ENCODE measurements around the gene NT5DC4. TPM values are rescaled to one million over a fixed set of nuclear protein-coding genes. Genes with fewer than 3 reads are reported as not detected.

Gene NT5DC4
- total RNA-seq, 4 donors from 2014 or later = not detected

GRCh38 chr2:112718863-112719370 lies 1.9 kb upstream of the NT5DC4 start:
- WGBS = 73% methylated on average over 12 of the region's 12 CpGs
- H3K4me3 ChIP-seq = no peak overlapping the region
- H3K4me1 ChIP-seq = no peaks in the 10 kb centered on the region
- H3K27ac ChIP-seq (replicated peaks in 1 of 4) = no peak overlapping the region
- no peak for DNase-seq (ENCODE audit: extremely low spot score)
- no peaks in the 10 kb centered on the region for H3K36me3 ChIP-seq
- no peaks in the 10 kb centered on the region for H3K27me3 ChIP-seq
- intact Hi-C loops (cut with DNase I) = no loop called here
- no peak for TF ChIP-seq POLR2A (IDR thresholded peaks at IDR 0.05; ENCODE audit: low read depth)
- TF ChIP-seq EP300 (IDR thresholded peaks at IDR 0.05) = no peak
- no peak for TF ChIP-seq POLR2AphosphoS5 (IDR thresholded peaks at IDR 0.05)
- TF ChIP-seq CTCF (IDR thresholded peaks at IDR 0.05) = no peak
- H3K9me3 ChIP-seq = no peaks in the 10 kb centered on the region

GRCh38 chr2:112721819-112722522 lies 1.2 kb downstream of the NT5DC4 start:
- peak; percentile 66 for DNase-seq (ENCODE audit: extremely low spot score)
- Histone ChIP-seq H3K36me3 (no peaks in the 10 kb centered on the region), H3K27ac (replicated peaks in 1 of 4) (no peak overlapping the region), H3K27me3 (peaks cover 0 to under 1% (median 0%) of the 10 kb centered on the region in 4 donors), H3K9me3 (no peaks in the 10 kb centered on the region), H3K4me3 (no peak overlapping the region), H3K4me1 (peaks cover 0 to 7% (median 6%) of the 10 kb centered on the region in 4 donors)
- WGBS = 95% methylated on average over 14 of the region's 23 CpGs
- TF ChIP-seq CTCF (IDR thresholded peaks at IDR 0.05) = no peak
- no peak for TF ChIP-seq EP300 (IDR thresholded peaks at IDR 0.05)
- no peak for TF ChIP-seq POLR2AphosphoS5 (IDR thresholded peaks at IDR 0.05)
- TF ChIP-seq POLR2A (IDR thresholded peaks at IDR 0.05; ENCODE audit: low read depth) = no peak
- intact Hi-C loops (cut with DNase I) = no loop called here

GRCh38 chr2:112722816-112723546 lies 2.2 kb downstream of the NT5DC4 start:
- Histone ChIP-seq H3K4me1 (peaks cover 0 to 8% (median 6%) of the 10 kb centered on the region in 4 donors), H3K27ac (replicated peaks in 1 of 4) (no peak overlapping the region), H3K36me3 (no peaks in the 10 kb centered on the region), H3K9me3 (no peaks in the 10 kb centered on the region), H3K27me3 (peaks cover 0 to 11% (median 0%) of the 10 kb centered on the region in 4 donors), H3K4me3 (no peak overlapping the region)
- 97% methylated on average over 9 of the region's 9 CpGs for WGBS
- intact Hi-C loops (cut with DNase I) = no loop called here
- TF ChIP-seq EP300 (IDR thresholded peaks at IDR 0.05) (no peak), POLR2A (IDR thresholded peaks at IDR 0.05; ENCODE audit: low read depth) (no peak), CTCF (IDR thresholded peaks at IDR 0.05) (no peak), POLR2AphosphoS5 (IDR thresholded peaks at IDR 0.05) (no peak)
- DNase-seq (ENCODE audit: extremely low spot score) = no peak

- no peak overlapping the region for H3K4me3 ChIP-seq
- no peak for DNase-seq (ENCODE audit: extremely low spot score)
- intact Hi-C loops (cut with DNase I) = no loop called here
- H3K9me3 ChIP-seq = no peaks in the 10 kb centered on the region
- H3K4me1 ChIP-seq = peaks cover 0 to 8% (median 6%) of the 10 kb centered on the region in 4 donors
- WGBS = 100% methylated on average over 5 of the region's 6 CpGs
- H3K27me3 ChIP-seq = peaks cover 0 to 16% (median 0%) of the 10 kb centered on the region in 4 donors
- H3K36me3 ChIP-seq = no peaks in the 10 kb centered on the region
- TF ChIP-seq CTCF (IDR thresholded peaks at IDR 0.05) (no peak), POLR2A (IDR thresholded peaks at IDR 0.05; ENCODE audit: low read depth) (no peak), EP300 (IDR thresholded peaks at IDR 0.05) (no peak), POLR2AphosphoS5 (IDR thresholded peaks at IDR 0.05) (no peak)
- no peak overlapping the region for H3K27ac ChIP-seq (replicated peaks in 1 of 4)
Measured at GRCh38 chr2:112723547-112723940, 2.7 kb downstream of the NT5DC4 start.
